MM.1S (cell line): ENCODE measurements around the gene RHOJ.

Experiments used
- EZH2 ChIP-seq: fragments of 300-600 bp; sonication (generic); optimal IDR thresholded peaks from 2 replicates; pipeline ENCODE3; 2017; ENCODE audit warnings: low read depth, mild to moderate bottlenecking, antibody characterized with exemption, low read length, mixed read lengths
- EZH2phosphoT487 ChIP-seq: fragments of 300-600 bp; sonication (generic); IDR thresholded peaks from 2 replicates; pipeline ENCODE4 v1.6.1; 2018; ENCODE audit warnings: antibody characterized with exemption, low read length
- TF ChIP-seq, protein P1 (sequence below): fragments of 300-600 bp; sonication (generic); IDR thresholded peaks from 2 replicates; pipeline ENCODE4 v1.5.1; 2016; ENCODE audit warnings: antibody characterized with exemption, low read length, mixed read lengths

DNA sequence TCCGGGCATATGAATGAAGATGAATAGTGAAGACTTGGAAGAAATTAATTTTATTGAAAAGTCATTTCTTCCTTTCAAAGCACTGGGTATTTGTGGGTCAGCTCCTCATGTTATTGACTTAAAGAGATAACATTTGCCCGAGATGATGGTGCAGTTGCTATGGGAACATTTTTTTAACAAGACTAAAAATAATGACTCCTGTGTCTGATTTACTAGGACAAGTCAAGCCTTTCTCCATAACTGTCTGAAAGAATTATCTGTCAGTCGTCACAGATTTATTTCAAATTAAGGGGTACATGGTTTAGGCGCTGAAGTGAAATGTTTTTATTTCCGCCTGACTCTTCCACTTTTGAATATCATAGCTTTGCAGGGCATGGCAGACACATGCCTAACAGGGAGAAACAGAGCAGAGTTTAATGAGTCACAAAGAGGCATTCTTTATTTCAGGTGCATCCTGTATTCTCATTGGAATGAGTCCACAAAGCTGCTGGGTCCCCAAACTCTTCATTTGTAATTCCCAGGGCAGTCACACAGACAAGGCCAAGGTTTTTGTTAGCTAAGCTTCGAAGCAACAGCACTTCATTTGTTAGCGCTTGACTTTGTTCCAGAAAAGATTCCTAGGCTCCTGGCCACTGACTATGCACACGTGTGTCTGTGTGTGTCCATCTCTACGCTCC is 118.8 kb downstream of the RHOJ start:
- TF ChIP-seq EZH2 (no peak), EZH2phosphoT487 (no peak)
- TF ChIP-seq, protein P1, sequence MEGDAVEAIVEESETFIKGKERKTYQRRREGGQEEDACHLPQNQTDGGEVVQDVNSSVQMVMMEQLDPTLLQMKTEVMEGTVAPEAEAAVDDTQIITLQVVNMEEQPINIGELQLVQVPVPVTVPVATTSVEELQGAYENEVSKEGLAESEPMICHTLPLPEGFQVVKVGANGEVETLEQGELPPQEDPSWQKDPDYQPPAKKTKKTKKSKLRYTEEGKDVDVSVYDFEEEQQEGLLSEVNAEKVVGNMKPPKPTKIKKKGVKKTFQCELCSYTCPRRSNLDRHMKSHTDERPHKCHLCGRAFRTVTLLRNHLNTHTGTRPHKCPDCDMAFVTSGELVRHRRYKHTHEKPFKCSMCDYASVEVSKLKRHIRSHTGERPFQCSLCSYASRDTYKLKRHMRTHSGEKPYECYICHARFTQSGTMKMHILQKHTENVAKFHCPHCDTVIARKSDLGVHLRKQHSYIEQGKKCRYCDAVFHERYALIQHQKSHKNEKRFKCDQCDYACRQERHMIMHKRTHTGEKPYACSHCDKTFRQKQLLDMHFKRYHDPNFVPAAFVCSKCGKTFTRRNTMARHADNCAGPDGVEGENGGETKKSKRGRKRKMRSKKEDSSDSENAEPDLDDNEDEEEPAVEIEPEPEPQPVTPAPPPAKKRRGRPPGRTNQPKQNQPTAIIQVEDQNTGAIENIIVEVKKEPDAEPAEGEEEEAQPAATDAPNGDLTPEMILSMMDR, result no peak
